ENCODE results near the gene SH3PXD2B. TPM values are rescaled to one million over a fixed set of nuclear protein-coding genes. Genes with fewer than 3 reads are reported as not detected.
A peak's percentile ranks its signal among the peaks of the same experiment; 100 is the strongest.

SH3PXD2B gene
- total and polyA plus RNA-seq, 2 of the 13 experiments (the other 11 are each of a cell fraction or from before 2014, with no cell fraction given): 3.4 to 4.6 TPM

DNA sequence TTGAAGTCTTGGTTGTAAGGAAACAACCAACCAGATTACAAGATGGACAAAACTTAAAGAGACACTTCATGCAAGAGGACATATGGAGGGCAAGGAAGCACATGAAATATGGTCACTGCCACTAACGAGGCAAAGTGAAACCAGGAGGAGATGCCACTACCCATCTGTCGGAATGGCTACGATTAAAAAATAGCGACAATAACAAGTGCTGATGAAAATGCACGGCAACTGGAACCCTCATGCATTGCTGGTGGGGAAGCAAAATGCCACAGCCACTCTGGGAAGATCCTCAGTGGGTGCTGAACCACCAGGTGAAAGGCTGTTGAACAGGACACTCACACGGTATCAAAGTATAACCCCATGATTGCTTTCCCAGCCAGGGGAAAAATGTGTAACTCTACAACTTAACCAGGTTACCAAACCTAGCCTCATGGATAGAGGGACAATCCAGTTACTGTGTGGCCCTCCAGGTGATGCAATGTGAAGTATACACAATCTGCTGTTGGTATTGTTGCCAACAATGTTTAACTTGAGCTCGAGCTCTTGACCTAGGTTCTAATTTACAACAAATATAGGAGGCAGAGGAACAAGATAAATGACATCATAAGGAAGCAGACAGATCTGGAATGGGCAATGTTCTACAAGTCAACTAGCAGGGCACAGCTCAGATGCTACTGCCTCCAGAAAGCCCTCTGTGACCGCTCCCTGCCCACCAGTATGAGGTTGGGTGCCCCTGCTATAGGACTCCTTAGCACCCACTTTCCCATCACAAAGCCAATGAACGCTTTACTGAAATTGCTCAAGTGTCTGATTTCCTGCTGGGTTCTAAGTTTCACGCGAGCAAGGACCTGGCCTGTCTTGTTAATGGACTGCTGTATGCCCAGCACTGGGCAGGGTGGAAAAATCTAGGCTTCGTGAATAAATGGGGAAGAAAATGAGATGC is 25.8 kb downstream of the SH3PXD2B start (continued):
- TF ChIP-seq THAP9 (CRISPR knock-in tag; IDR thresholded peaks at IDR 0.05; ENCODE audit: borderline replicate concordance) (no peak), AGO2 (optimal IDR thresholded peaks at IDR 0.05; ENCODE audit: low read depth, low read length) (no peak), SUZ12 (IDR thresholded peaks at IDR 0.05; ENCODE audit: low read depth, low read length) (no peak), NONO (IDR thresholded peaks at IDR 0.05) (no peak), NONO (CRISPR knock-in tag; conservative IDR thresholded peaks at IDR 0.05) (0 out of 2 replicates have a peak, but pooled peaks have one; percentile 54), ZNF7 (CRISPR knock-in tag; IDR thresholded peaks at IDR 0.05) (no peak), ARNT (IDR thresholded peaks at IDR 0.05) (no peak), NFAT5 (CRISPR knock-in tag; IDR thresholded peaks at IDR 0.05) (no peak), ZNF766 (CRISPR knock-in tag; IDR thresholded peaks at IDR 0.05; ENCODE audit: borderline replicate concordance) (no peak), HCFC1 (IDR thresholded peaks at IDR 0.05; ENCODE audit: low read depth, low read length) (no peak), ZBTB8A (CRISPR knock-in tag; IDR thresholded peaks at IDR 0.05; ENCODE audit: borderline replicate concordance, low read depth) (no peak), MED8 (CRISPR knock-in tag; IDR thresholded peaks at IDR 0.05; ENCODE audit: insufficient replicate concordance) (no peak), ZFP36 (IDR thresholded peaks at IDR 0.05; ENCODE audit: borderline replicate concordance, low read depth, low read length, partially characterized antibody) (no peak), PHF5A (CRISPR knock-in tag; IDR thresholded peaks at IDR 0.05; ENCODE audit: low read depth, unreplicated experiment) (peak; percentile 48), XRCC5 (optimal IDR thresholded peaks at IDR 0.05; ENCODE audit: low read length) (no peak), TOE1 (CRISPR knock-in tag; IDR thresholded peaks at IDR 0.05) (no peak), GZF1 (CRISPR knock-in tag; IDR thresholded peaks at IDR 0.05) (no peak)
- TF ChIP-seq, protein P1, sequence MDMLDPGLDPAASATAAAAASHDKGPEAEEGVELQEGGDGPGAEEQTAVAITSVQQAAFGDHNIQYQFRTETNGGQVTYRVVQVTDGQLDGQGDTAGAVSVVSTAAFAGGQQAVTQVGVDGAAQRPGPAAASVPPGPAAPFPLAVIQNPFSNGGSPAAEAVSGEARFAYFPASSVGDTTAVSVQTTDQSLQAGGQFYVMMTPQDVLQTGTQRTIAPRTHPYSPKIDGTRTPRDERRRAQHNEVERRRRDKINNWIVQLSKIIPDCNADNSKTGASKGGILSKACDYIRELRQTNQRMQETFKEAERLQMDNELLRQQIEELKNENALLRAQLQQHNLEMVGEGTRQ (IDR thresholded peaks at IDR 0.05; ENCODE audit: low read depth, low read length): no peak
- TF ChIP-seq, protein P1 (CRISPR knock-in tag; IDR thresholded peaks at IDR 0.05; ENCODE audit: borderline replicate concordance): no peak
